Colon (tissue), 2 donors: ENCODE data around the gene PABPN1L.
"Not testable (repeated sequence)": the region's sequence is repeated elsewhere in the genome, so short reads cannot be mapped to it uniquely, and the experiment has no call there.

Experiments used
- FAIRE-seq: peaks from 2 replicates; lab custom pipeline; 2012; peaks lifted over from hg19 to GRCh38; lab: Jason Lieb, UNC
- donor health status: control.
- donor health status: control.

PABPN1L gene

GRCh38 chr16:88827727-88828126, 38.7 kb downstream of the PABPN1L start:
- FAIRE-seq, result no peak

GRCh38 chr16:88826070-88826840, 40.2 kb downstream of the PABPN1L start:
- no peak for FAIRE-seq

GRCh38 chr16:88825146-88825545, 41.3 kb downstream of the PABPN1L start:
- FAIRE-seq, result no peak

DNA sequence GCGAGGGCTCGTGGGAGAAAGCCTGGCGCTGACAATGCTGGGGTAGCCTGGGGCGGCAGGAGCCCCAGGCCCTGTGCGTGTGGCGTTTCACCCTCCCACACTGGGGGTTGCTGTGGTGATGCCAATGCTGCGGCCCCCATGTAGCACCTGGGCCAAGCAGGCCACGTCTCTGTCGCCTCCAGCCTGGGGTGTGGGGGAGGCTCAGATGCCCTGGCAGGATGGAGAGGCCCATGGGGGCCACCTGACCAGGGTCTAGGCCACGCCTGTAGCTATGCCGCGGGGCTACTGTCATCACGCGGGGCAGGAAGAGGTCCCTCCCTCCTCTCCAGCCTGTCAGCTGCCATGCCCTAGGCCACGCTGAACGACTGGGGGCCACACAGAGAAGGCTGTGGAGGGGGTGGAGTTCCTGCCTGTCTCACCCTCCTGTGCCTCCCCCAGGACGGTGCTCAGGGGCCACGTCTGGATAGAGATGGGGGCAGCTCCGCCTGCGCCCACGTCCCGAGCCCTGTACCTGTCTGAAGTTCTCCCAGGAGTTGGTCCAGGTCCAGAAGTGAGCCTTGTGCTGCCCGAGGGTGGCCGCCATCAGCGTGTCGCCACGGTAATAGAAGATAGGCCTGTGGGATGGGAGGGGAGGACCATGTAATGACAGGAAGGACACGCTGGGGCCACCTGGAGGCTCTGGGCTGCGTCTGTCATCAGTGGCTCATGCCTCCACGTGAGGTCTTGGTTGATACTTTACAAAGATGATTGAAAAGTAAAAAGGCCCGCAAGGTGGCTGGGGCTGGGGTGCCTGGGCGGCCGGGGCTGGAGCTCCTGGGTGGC, 42.0 kb downstream of the PABPN1L start:
- FAIRE-seq, result no peak

- FAIRE-seq, result not testable (repeated sequence)
Measured at GRCh38 chr16:88823646-88824045, 42.8 kb downstream of the PABPN1L start.

DNA sequence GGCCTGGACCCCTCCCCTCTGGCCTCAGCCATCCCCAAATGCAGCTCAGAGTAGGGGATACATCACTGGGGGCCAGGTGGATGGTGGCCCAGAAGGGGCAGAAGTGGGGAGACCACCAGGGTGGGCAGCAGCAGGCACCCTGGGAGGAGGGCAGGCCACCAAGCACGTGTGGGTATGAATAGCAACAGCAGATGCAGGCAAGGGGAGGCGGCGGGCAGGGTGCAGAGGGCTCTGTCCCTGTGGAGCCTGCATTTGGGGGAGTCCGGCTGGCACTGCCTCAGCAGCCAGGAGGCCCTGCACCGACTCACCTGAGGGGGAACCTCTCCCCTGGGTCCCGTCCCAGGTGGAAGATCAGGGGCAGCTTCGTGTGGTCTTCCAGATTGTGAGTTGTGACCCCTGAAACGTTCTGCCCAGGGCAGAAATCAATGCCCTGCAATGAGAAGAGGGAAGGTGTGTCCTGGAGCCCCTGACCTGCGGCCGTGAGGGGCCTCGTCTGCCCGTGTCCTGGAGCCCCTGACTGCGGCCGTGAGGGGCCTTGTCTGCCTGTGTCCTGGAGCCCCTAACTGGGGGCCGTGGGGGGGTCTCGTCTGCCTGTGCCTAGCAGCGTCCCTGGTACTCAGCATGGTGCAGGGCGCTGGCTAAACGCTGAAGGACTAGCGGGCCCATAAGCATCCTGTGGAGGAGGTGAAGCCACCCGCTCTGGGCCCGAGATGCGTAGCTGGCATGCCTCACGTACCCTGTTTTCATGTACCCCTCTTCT, 44.0 kb downstream of the PABPN1L start:
- FAIRE-seq, result no peak

GRCh38 chr16:88821168-88821850, 45.2 kb downstream of the PABPN1L start:
- FAIRE-seq, result no peak

GRCh38 chr16:88820385-88821025, 46.0 kb downstream of the PABPN1L start:
- FAIRE-seq, result no peak

- FAIRE-seq, result no peak
Measured at GRCh38 chr16:88819126-88819525, 47.3 kb downstream of the PABPN1L start.

DNA sequence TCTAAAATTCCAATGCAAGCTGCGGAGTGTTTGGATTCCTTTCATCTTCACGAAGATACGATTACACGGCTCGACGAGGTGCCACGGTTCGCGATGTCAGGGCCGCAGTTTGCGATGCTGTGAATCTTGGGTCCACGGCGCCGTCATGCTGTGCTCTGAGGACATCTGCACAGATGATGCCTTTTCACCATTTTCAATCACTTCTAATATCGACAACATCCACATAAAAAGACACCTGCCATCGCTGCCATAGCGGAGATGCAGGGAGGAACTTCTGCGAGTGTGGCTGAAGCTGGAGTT, 47.9 kb downstream of the PABPN1L start:
- no peak for FAIRE-seq

GRCh38 chr16:88817785-88818574, 48.5 kb downstream of the PABPN1L start:
- FAIRE-seq, result no peak

GRCh38 chr16:88816736-88817535, 49.5 kb downstream of the PABPN1L start:
- FAIRE-seq, result no peak

DNA sequence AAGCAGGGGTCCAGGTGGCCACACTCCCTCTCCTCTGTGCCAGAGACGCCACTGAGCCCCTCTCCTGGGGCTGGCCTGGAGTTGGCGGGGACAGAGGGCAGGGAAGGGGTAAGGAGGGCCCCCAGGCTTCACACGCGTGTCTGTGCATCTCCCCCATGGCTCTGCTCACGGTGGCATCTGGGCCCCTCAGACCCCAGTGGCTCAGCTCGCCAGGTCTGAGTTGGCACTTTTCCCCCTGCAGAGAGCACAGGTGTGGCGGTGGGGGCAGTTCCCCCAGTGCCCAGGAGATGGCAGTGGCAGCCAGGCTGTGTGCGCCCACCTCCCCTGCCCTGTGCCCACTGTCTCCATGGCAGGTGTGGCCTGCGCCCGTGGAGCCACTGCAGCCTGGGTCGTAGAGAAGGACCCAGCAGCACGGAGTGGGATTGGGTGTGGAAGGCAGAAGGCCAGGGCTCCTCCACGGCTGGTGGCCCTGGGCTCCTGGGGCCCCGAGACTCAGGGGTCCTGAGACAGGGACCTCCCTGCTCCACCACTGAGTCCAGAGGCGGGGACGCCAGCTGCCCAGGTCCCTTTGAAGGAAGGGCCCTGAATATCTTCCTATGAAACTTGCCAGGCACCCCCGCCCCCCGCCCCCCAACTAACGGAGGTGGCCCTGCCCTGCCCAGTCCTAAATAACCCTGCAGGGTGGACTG, 50.4 kb downstream of the PABPN1L start:
- no peak for FAIRE-seq

DNA sequence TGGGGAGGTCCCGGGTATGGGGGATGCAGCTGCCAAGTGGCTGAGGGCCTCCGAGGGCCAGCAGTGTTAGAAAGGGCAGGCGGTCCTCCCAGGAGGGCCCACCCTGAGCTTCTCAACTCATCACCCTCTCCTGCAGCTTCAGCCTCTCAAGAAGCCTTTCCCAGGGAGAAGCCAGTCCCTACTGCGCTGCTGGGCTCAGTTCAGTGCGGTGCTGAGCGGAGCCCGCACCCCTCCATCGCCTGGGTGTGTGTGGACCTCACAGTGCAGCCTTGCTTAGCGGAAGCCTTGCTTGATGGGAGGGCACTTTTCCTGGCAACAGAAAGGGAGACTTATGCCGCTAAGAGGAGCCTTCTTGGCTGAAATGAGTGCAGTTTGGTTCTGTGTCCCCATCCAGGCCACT, 51.2 kb downstream of the PABPN1L start:
- no peak for FAIRE-seq

DNA sequence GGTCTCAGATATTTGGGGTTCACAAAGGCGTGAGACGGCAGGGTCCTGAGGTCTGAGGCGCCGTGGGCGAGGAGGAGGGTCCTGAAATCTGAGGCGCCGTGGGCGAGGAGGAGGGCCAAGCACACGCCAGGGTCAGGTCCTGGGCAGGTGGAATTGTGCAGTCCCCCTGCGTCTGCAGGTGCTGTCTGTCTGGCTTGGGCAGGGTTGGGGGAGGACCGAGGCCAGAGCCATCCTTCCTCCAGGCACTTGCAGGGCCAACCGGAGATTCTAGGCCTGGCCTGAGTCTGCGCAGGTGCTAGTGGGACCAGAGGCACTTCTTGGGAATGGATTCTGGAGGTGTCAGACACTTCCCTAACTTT, 52.3 kb downstream of the PABPN1L start:
- FAIRE-seq, result no peak
